ENCODE results near the gene DENND5B. TPM values are rescaled to one million over a fixed set of nuclear protein-coding genes. Genes with fewer than 3 reads are reported as not detected.
"Not testable (repeated sequence)": the region's sequence is repeated elsewhere in the genome, so short reads cannot be mapped to it uniquely, and the experiment has no call there.

DENND5B gene
- polyA plus RNA-seq, 3 donors from 2014 or later = 0.53 to 0.70 TPM; not detected in 1

GRCh38 chr12:31608299-31608698 is 17.4 kb upstream of the DENND5B start:
- not testable (repeated sequence) for H3K27ac Mint-ChIP-seq, H3K36me3 Mint-ChIP-seq, H3K4me1 Mint-ChIP-seq, H3K4me3 Mint-ChIP-seq, DNase-seq
- peaks cover 3 to 24% (median 11%) of the 10 kb centered on the region in 6 donors for H3K9me3 Mint-ChIP-seq
- peaks cover 2 to 11% (median 6%) of the 10 kb centered on the region in 3 donors for H3K27me3 Mint-ChIP-seq (ENCODE audit: low read depth in 3 of 3)

DNA sequence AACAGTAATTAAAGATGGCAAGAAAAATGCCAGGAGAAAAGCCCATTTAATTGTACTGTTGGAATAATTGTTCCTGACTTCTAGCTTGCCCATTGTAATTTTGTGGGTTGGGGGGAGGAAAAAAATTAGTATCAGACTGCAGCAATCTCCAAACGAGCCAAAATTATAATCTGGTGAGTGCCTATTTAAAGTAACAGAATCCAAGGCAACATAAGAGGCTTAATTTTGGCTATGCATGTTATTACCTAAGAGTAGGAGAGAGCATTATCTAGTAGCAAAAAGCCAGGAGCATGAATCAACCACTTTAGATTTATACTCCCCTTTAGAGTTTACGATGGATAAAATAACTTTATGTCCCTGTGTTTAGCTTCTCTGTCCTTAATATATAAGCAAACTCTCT is 14.6 kb upstream of the DENND5B start:
- peaks cover 0 to 3% (median 0%) of the 10 kb centered on the region in 3 donors for H3K36me3 Mint-ChIP-seq
- H3K27me3 Mint-ChIP-seq (ENCODE audit: low read depth in 3 of 3) = peaks cover 0 to 8% (median 2%) of the 10 kb centered on the region in 3 donors
- no peak overlapping the region for H3K4me3 Mint-ChIP-seq

GRCh38 chr12:31603546-31604009 is 12.6 kb upstream of the DENND5B start:
- Mint-ChIP-seq H3K4me3 (no peak overlapping the region), H3K9me3 (peaks cover 3 to 16% (median 11%) of the 10 kb centered on the region in 6 donors), H3K27ac (no peak overlapping the region), H3K36me3 (peaks cover 0 to 3% (median 0%) of the 10 kb centered on the region in 3 donors), H3K27me3 (ENCODE audit: low read depth in 3 of 3) (peaks cover 0 to 9% (median 2%) of the 10 kb centered on the region in 3 donors), H3K4me1 (no peaks in the 10 kb centered on the region)
- no peak for DNase-seq

More for the DNA sequence above, 14.6 kb upstream of the DENND5B start:
- DNase-seq = no peak
- no peak overlapping the region for H3K27ac Mint-ChIP-seq
- no peaks in the 10 kb centered on the region for H3K4me1 Mint-ChIP-seq
- peaks cover 3 to 24% (median 11%) of the 10 kb centered on the region in 6 donors for H3K9me3 Mint-ChIP-seq

- Mint-ChIP-seq H3K36me3 (no peaks in the 10 kb centered on the region), H3K4me1 (no peaks in the 10 kb centered on the region), H3K27me3 (ENCODE audit: low read depth in 3 of 3) (peaks cover 0 to 9% (median 2%) of the 10 kb centered on the region in 3 donors), H3K4me3 (no peak overlapping the region), H3K27ac (no peak overlapping the region), H3K9me3 (no peaks in the 10 kb centered on the region)
- DNase-seq = no peak
These were observed 9.8 kb upstream of the DENND5B start for GRCh38 chr12:31600750-31601149.

- no peaks in the 10 kb centered on the region for H3K9me3 Mint-ChIP-seq
- H3K27me3 Mint-ChIP-seq (ENCODE audit: low read depth in 3 of 3) = peaks cover 0 to 9% (median 2%) of the 10 kb centered on the region in 3 donors
- no peak overlapping the region for H3K27ac Mint-ChIP-seq
- DNase-seq = no peak
- H3K36me3 Mint-ChIP-seq = no peaks in the 10 kb centered on the region
- no peaks in the 10 kb centered on the region for H3K4me1 Mint-ChIP-seq
- H3K4me3 Mint-ChIP-seq = no peak overlapping the region
These were observed 9.3 kb upstream of the DENND5B start for GRCh38 chr12:31600252-31600651.

DNA sequence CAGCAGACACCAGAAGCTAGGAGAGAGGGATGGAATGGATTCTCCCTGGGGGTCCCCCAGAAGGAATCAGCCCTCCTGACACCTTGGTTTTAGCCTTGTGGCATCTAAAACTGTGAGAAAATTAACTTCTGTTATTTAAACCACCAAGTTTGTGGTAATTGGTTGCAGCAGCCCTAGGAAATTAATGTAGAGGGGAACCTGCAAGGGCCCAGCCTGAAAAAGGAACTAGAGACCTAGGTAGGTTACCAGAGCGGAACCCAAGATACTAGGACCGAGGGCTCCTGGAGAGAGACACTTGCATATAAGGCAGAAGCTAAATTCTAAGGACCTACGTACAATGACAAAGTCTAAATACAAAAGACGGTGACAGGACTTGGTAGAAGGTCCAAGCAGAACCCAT is 8.1 kb upstream of the DENND5B start:
- H3K27me3 Mint-ChIP-seq (ENCODE audit: low read depth in 3 of 3) = peaks cover 0 to 7% (median under 1%) of the 10 kb centered on the region in 3 donors
- no peak overlapping the region for H3K4me3 Mint-ChIP-seq
- H3K27ac Mint-ChIP-seq = no peak overlapping the region
- no peak for DNase-seq
- no peaks in the 10 kb centered on the region for H3K9me3 Mint-ChIP-seq
- H3K36me3 Mint-ChIP-seq = no peaks in the 10 kb centered on the region
- no peaks in the 10 kb centered on the region for H3K4me1 Mint-ChIP-seq

DNA sequence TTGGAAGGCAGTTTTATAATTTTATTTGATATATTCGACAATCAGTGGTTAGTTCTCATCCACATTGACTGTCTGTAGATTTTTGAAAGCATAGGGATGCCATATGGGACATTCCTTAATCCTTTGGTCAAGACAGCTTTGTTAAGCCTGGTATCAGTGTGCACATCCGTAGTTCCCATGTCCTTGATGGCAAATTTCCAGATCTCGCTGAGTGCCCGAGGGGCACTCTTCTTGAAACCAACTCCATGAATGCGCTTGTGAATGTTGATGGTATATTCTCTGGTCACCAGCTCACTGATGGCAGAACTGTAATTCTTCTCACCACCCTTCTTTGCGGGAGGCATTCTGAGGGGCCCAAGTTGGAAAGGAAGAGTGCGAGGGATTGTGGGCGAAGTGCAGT is 6.1 kb upstream of the DENND5B start:
- Mint-ChIP-seq H3K36me3 (no peaks in the 10 kb centered on the region), H3K4me3 (no peak overlapping the region), H3K4me1 (peaks cover 3 to 4% of the 10 kb centered on the region in 2 donors), H3K27me3 (ENCODE audit: low read depth in 3 of 3) (peaks cover 0 to 8% (median 2%) of the 10 kb centered on the region in 3 donors), H3K9me3 (no peaks in the 10 kb centered on the region), H3K27ac (no peak overlapping the region)
- DNase-seq = no peak

GRCh38 chr12:31594681-31595080 is 3.7 kb upstream of the DENND5B start:
- no peak overlapping the region for H3K4me3 Mint-ChIP-seq
- H3K27ac Mint-ChIP-seq = no peak overlapping the region
- H3K27me3 Mint-ChIP-seq (ENCODE audit: low read depth in 3 of 3) = peaks cover 6 to 15% (median 8%) of the 10 kb centered on the region in 3 donors

GRCh38 chr12:31591380-31591901 is 505 bp upstream of the DENND5B start:
- Mint-ChIP-seq H3K9me3 (no peaks in the 10 kb centered on the region), H3K27ac (peak overlapping the region in 2 of 6 donors; percentile 54 to 73), H3K4me3 (peak overlapping the region; percentile 86 to 92 (median 89)), H3K36me3 (no peaks in the 10 kb centered on the region), H3K27me3 (ENCODE audit: low read depth in 3 of 3) (peaks cover 14 to 19% (median 19%) of the 10 kb centered on the region in 3 donors), H3K4me1 (peaks cover 15 to 23% of the 10 kb centered on the region in 2 donors)
- no peak for DNase-seq

More at GRCh38 chr12:31594681-31595080, 3.7 kb upstream of the DENND5B start:
- Mint-ChIP-seq H3K4me1 (peaks cover 10 to 16% of the 10 kb centered on the region in 2 donors), H3K36me3 (no peaks in the 10 kb centered on the region), H3K9me3 (no peaks in the 10 kb centered on the region)
- no peak for DNase-seq

- H3K4me1 Mint-ChIP-seq = peaks cover 15 to 23% of the 10 kb centered on the region in 2 donors
- no peaks in the 10 kb centered on the region for H3K9me3 Mint-ChIP-seq
- peak overlapping the region; percentile 80 to 87 (median 83) for H3K4me3 Mint-ChIP-seq
- DNase-seq = peak; percentile 20 to 31 (median 26)
- H3K27ac Mint-ChIP-seq = peak overlapping the region in 1 of 6 donors; percentile 4
- peaks cover 14 to 19% (median 19%) of the 10 kb centered on the region in 3 donors for H3K27me3 Mint-ChIP-seq (ENCODE audit: low read depth in 3 of 3)
- H3K36me3 Mint-ChIP-seq = no peaks in the 10 kb centered on the region
These were observed 863 bp downstream of the DENND5B start for GRCh38 chr12:31589904-31590641.

GRCh38 chr12:31589598-31589903 is 1.4 kb downstream of the DENND5B start:
- Mint-ChIP-seq H3K9me3 (no peaks in the 10 kb centered on the region), H3K4me1 (peaks cover 15 to 23% of the 10 kb centered on the region in 2 donors), H3K4me3 (peak overlapping the region; percentile 80 to 87 (median 83)), H3K27ac (peak overlapping the region in 2 of 6 donors; percentile 4 to 9), H3K36me3 (no peaks in the 10 kb centered on the region), H3K27me3 (ENCODE audit: low read depth in 3 of 3) (peaks cover 14 to 19% (median 19%) of the 10 kb centered on the region in 3 donors)
- DNase-seq = peak; percentile 11 to 19 (median 15)

DNA sequence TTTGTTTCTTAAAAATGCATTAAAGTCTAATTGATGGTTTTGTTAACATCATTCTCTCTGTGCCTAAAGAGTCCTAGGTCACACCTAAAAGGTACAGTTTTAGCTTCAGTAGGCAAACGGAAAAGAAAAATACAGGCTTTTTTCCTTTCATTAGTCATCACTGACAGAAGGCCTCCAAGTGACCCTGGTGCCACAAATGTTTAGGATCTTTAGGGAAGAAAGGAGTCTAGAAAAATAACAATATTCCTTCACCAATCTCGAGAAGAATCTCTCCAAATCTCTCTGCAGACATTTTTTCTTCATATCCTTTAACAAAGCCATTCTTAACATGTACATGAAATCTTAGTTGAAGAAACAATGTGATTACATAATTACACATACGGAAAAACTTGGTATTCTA is 2.0 kb downstream of the DENND5B start:
- Mint-ChIP-seq H3K27ac (no peak overlapping the region), H3K36me3 (no peaks in the 10 kb centered on the region), H3K27me3 (ENCODE audit: low read depth in 3 of 3) (peaks cover 13 to 19% (median 19%) of the 10 kb centered on the region in 3 donors), H3K4me3 (peak overlapping the region; percentile 80 to 87 (median 83)), H3K4me1 (peaks cover 15 to 23% of the 10 kb centered on the region in 2 donors), H3K9me3 (no peaks in the 10 kb centered on the region)
- no peak for DNase-seq

GRCh38 chr12:31586728-31587127 is 4.2 kb downstream of the DENND5B start:
- no peak for DNase-seq
- no peak overlapping the region for H3K27ac Mint-ChIP-seq
- no peaks in the 10 kb centered on the region for H3K9me3 Mint-ChIP-seq
- no peaks in the 10 kb centered on the region for H3K36me3 Mint-ChIP-seq
- peaks cover 11 to 16% of the 10 kb centered on the region in 2 donors for H3K4me1 Mint-ChIP-seq
- peaks cover 11 to 18% (median 12%) of the 10 kb centered on the region in 3 donors for H3K27me3 Mint-ChIP-seq (ENCODE audit: low read depth in 3 of 3)
- H3K4me3 Mint-ChIP-seq = no peak overlapping the region

- Mint-ChIP-seq H3K4me1 (peaks cover 6 to 10% of the 10 kb centered on the region in 2 donors), H3K4me3 (no peak overlapping the region), H3K36me3 (no peaks in the 10 kb centered on the region), H3K27ac (no peak overlapping the region), H3K9me3 (no peaks in the 10 kb centered on the region), H3K27me3 (ENCODE audit: low read depth in 3 of 3) (peaks cover 7 to 13% (median 8%) of the 10 kb centered on the region in 3 donors)
- no peak for DNase-seq
These were observed 5.0 kb downstream of the DENND5B start for GRCh38 chr12:31585895-31586294.

Data from immature natural killer cell (primary cell).